Measurements from ENCODE around the gene TMEM120B.
"Not testable (repeated sequence)": the region's sequence is repeated elsewhere in the genome, so short reads cannot be mapped to it uniquely, and the experiment has no call there.

Gene TMEM120B

GRCh38 chr12:121715055-121715454 is 2.5 kb downstream of the TMEM120B start:
- H2BK120ac ChIP-seq (ENCODE audit: low read depth, low read length); H2BK15ac ChIP-seq (replicated peaks; ENCODE audit: low read depth); H3K27ac ChIP-seq (ENCODE audit: low read depth, low read length); H3K4me1 ChIP-seq (ENCODE audit: control insufficient read depth, low read depth, low read length); H3K4me3 ChIP-seq (ENCODE audit: low read length); H3K23ac ChIP-seq (ENCODE audit: low read length); H4K5ac ChIP-seq (ENCODE audit: low read length); H3K36me3 ChIP-seq (ENCODE audit: control insufficient read depth, insufficient read depth, low read length); H3K27me3 ChIP-seq (ENCODE audit: insufficient read depth, low read length, poor library complexity); H2BK5ac ChIP-seq (ENCODE audit: low read length); H3K4ac ChIP-seq (ENCODE audit: low read depth, low read length); H3K4me2 ChIP-seq (ENCODE audit: low read length); H3K9ac ChIP-seq (ENCODE audit: low read length); H3K56ac ChIP-seq (ENCODE audit: low read length); H3K18ac ChIP-seq (ENCODE audit: low read length); DNase-seq; H4K8ac ChIP-seq (ENCODE audit: low read depth, low read length); H2AK5ac ChIP-seq (ENCODE audit: low read length): not testable (repeated sequence)
- H3K79me1 ChIP-seq (ENCODE audit: low read length), result peaks cover 15% of the 10 kb centered on the region
- peaks cover 18% of the 10 kb centered on the region for H3K79me2 ChIP-seq (ENCODE audit: control insufficient read depth, insufficient read depth, low read length)
- no CpG with 5 or more reads among the region's 7 CpGs for WGBS (ENCODE audit: extremely low coverage, insufficient coverage, low lambda C conversion rate)

- no peaks in the 10 kb centered on the region for H3K27me3 ChIP-seq (ENCODE audit: insufficient read depth, low read length, poor library complexity)
- no peak overlapping the region for H2BK120ac ChIP-seq (ENCODE audit: low read depth, low read length)
- peak overlapping the region; percentile 15 for H3K56ac ChIP-seq (ENCODE audit: low read length)
- no peak for DNase-seq
- no peak overlapping the region for H2BK15ac ChIP-seq (replicated peaks; ENCODE audit: low read depth)
- no peak overlapping the region for H3K4ac ChIP-seq (ENCODE audit: low read depth, low read length)
- H3K9ac ChIP-seq (ENCODE audit: low read length), result no peak overlapping the region
- WGBS (ENCODE audit: extremely low coverage, insufficient coverage, low lambda C conversion rate), result no CpG with 5 or more reads among the region's 6 CpGs
- no peak overlapping the region for H3K4me2 ChIP-seq (ENCODE audit: low read length)
- no peak overlapping the region for H3K18ac ChIP-seq (ENCODE audit: low read length)
- no peak overlapping the region for H3K23ac ChIP-seq (ENCODE audit: low read length)
- H2BK5ac ChIP-seq (ENCODE audit: low read length), result no peak overlapping the region
- no peaks in the 10 kb centered on the region for H3K36me3 ChIP-seq (ENCODE audit: control insufficient read depth, insufficient read depth, low read length)
- H3K79me1 ChIP-seq (ENCODE audit: low read length), result peaks cover 19% of the 10 kb centered on the region
- H3K4me3 ChIP-seq (ENCODE audit: low read length), result no peak overlapping the region
- peaks cover 4% of the 10 kb centered on the region for H3K4me1 ChIP-seq (ENCODE audit: control insufficient read depth, low read depth, low read length)
- H2AK5ac ChIP-seq (ENCODE audit: low read length), result no peak overlapping the region
- H3K79me2 ChIP-seq (ENCODE audit: control insufficient read depth, insufficient read depth, low read length), result peaks cover 18% of the 10 kb centered on the region
- H4K8ac ChIP-seq (ENCODE audit: low read depth, low read length), result no peak overlapping the region
- H4K5ac ChIP-seq (ENCODE audit: low read length), result no peak overlapping the region
- H3K27ac ChIP-seq (ENCODE audit: low read depth, low read length), result no peak overlapping the region
Measured at GRCh38 chr12:121715862-121716435, 3.4 kb downstream of the TMEM120B start.

- Histone ChIP-seq H3K56ac (ENCODE audit: low read length) (peak overlapping the region; percentile 67), H3K4me1 (ENCODE audit: control insufficient read depth, low read depth, low read length) (peaks cover 4% of the 10 kb centered on the region), H2BK5ac (ENCODE audit: low read length) (no peak overlapping the region), H3K79me2 (ENCODE audit: control insufficient read depth, insufficient read depth, low read length) (peaks cover 18% of the 10 kb centered on the region), H3K18ac (ENCODE audit: low read length) (peak overlapping the region; percentile 70), H2AK5ac (ENCODE audit: low read length) (no peak overlapping the region), H3K27me3 (ENCODE audit: insufficient read depth, low read length, poor library complexity) (no peaks in the 10 kb centered on the region), H4K8ac (ENCODE audit: low read depth, low read length) (no peak overlapping the region), H2BK15ac (replicated peaks; ENCODE audit: low read depth) (no peak overlapping the region), H3K36me3 (ENCODE audit: control insufficient read depth, insufficient read depth, low read length) (no peaks in the 10 kb centered on the region), H4K5ac (ENCODE audit: low read length) (no peak overlapping the region), H2BK120ac (ENCODE audit: low read depth, low read length) (no peak overlapping the region), H3K4me3 (ENCODE audit: low read length) (no peak overlapping the region), H3K23ac (ENCODE audit: low read length) (no peak overlapping the region), H3K9ac (ENCODE audit: low read length) (no peak overlapping the region), H3K79me1 (ENCODE audit: low read length) (peaks cover 19% of the 10 kb centered on the region), H3K27ac (ENCODE audit: low read depth, low read length) (peak overlapping the region; percentile 33), H3K4me2 (ENCODE audit: low read length) (no peak overlapping the region), H3K4ac (ENCODE audit: low read depth, low read length) (no peak overlapping the region)
- WGBS (ENCODE audit: extremely low coverage, insufficient coverage, low lambda C conversion rate), result no CpG with 5 or more reads among the region's 10 CpGs
- DNase-seq, result peak; percentile 93
Measured at GRCh38 chr12:121717041-121717699, 4.6 kb downstream of the TMEM120B start.

- peaks cover 17% of the 10 kb centered on the region for H3K79me1 ChIP-seq (ENCODE audit: low read length)
- H3K36me3 ChIP-seq (ENCODE audit: control insufficient read depth, insufficient read depth, low read length), result no peaks in the 10 kb centered on the region
- H3K23ac ChIP-seq (ENCODE audit: low read length), result no peak overlapping the region
- no peak overlapping the region for H3K18ac ChIP-seq (ENCODE audit: low read length)
- no peak overlapping the region for H3K4me2 ChIP-seq (ENCODE audit: low read length)
- H3K4me1 ChIP-seq (ENCODE audit: control insufficient read depth, low read depth, low read length), result no peaks in the 10 kb centered on the region
- H3K27me3 ChIP-seq (ENCODE audit: insufficient read depth, low read length, poor library complexity), result no peaks in the 10 kb centered on the region
- no peak overlapping the region for H3K4ac ChIP-seq (ENCODE audit: low read depth, low read length)
- no peak overlapping the region for H3K27ac ChIP-seq (ENCODE audit: low read depth, low read length)
- no peak overlapping the region for H4K5ac ChIP-seq (ENCODE audit: low read length)
- WGBS (ENCODE audit: extremely low coverage, insufficient coverage, low lambda C conversion rate), result no CpG with 5 or more reads among the region's 3 CpGs
- no peak overlapping the region for H3K56ac ChIP-seq (ENCODE audit: low read length)
- H3K79me2 ChIP-seq (ENCODE audit: control insufficient read depth, insufficient read depth, low read length), result peaks cover 11% of the 10 kb centered on the region
- no peak overlapping the region for H2BK5ac ChIP-seq (ENCODE audit: low read length)
- H4K8ac ChIP-seq (ENCODE audit: low read depth, low read length), result no peak overlapping the region
- H3K9ac ChIP-seq (ENCODE audit: low read length), result no peak overlapping the region
- no peak overlapping the region for H2BK120ac ChIP-seq (ENCODE audit: low read depth, low read length)
- peak; percentile 44 for DNase-seq
- H2BK15ac ChIP-seq (replicated peaks; ENCODE audit: low read depth), result no peak overlapping the region
- no peak overlapping the region for H3K4me3 ChIP-seq (ENCODE audit: low read length)
- H2AK5ac ChIP-seq (ENCODE audit: low read length), result no peak overlapping the region
Measured at GRCh38 chr12:121718653-121719239, 6.2 kb downstream of the TMEM120B start.

- peak; percentile 74 for DNase-seq
- WGBS (ENCODE audit: extremely low coverage, insufficient coverage, low lambda C conversion rate), result no CpG with 5 or more reads among the region's 14 CpGs
Measured at GRCh38 chr12:121719926-121720414, 7.4 kb downstream of the TMEM120B start.

More at GRCh38 chr12:121719926-121720414, 7.4 kb downstream of the TMEM120B start:
- H3K79me1 ChIP-seq (ENCODE audit: low read length), result peaks cover 16% of the 10 kb centered on the region
- H3K9ac ChIP-seq (ENCODE audit: low read length), result no peak overlapping the region
- no peak overlapping the region for H3K4me2 ChIP-seq (ENCODE audit: low read length)
- H2BK5ac ChIP-seq (ENCODE audit: low read length), result no peak overlapping the region
- no peak overlapping the region for H2BK15ac ChIP-seq (replicated peaks; ENCODE audit: low read depth)
- H3K36me3 ChIP-seq (ENCODE audit: control insufficient read depth, insufficient read depth, low read length), result no peaks in the 10 kb centered on the region
- no peak overlapping the region for H3K27ac ChIP-seq (ENCODE audit: low read depth, low read length)
- H3K4me3 ChIP-seq (ENCODE audit: low read length), result no peak overlapping the region
- no peaks in the 10 kb centered on the region for H3K4me1 ChIP-seq (ENCODE audit: control insufficient read depth, low read depth, low read length)
- H3K18ac ChIP-seq (ENCODE audit: low read length), result no peak overlapping the region
- peaks cover 7% of the 10 kb centered on the region for H3K79me2 ChIP-seq (ENCODE audit: control insufficient read depth, insufficient read depth, low read length)
- no peak overlapping the region for H3K4ac ChIP-seq (ENCODE audit: low read depth, low read length)
- H2AK5ac ChIP-seq (ENCODE audit: low read length), result no peak overlapping the region
- no peaks in the 10 kb centered on the region for H3K27me3 ChIP-seq (ENCODE audit: insufficient read depth, low read length, poor library complexity)
- no peak overlapping the region for H4K8ac ChIP-seq (ENCODE audit: low read depth, low read length)
- no peak overlapping the region for H4K5ac ChIP-seq (ENCODE audit: low read length)
- no peak overlapping the region for H3K23ac ChIP-seq (ENCODE audit: low read length)
- H2BK120ac ChIP-seq (ENCODE audit: low read depth, low read length), result no peak overlapping the region
- no peak overlapping the region for H3K56ac ChIP-seq (ENCODE audit: low read length)
